Activated T-helper 1 cell treated with anti-CD3 and anti-CD28 coated beads, Interleukin-12 subunit alpha, Interleukin-12 subunit beta, Interleukin-2, Interleukin-4 antibody, amounts not matched to agents 30 ng/mL and 10 ng/mL and 1 ng/mL, durations not matched to agents 14 hours and 24 hours and 36 hours (primary cell): ENCODE measurements around the gene GJA4. TPM values are rescaled to one million over a fixed set of nuclear protein-coding genes. Genes with fewer than 3 reads are reported as not detected.

Source experiments
- DNase-seq: peaks from one replicate; pipeline ENCODE4 v3.0.0; 2021; ENCODE audit warnings: low spot score
- H3K27ac Mint-ChIP-seq: one replicate; pipeline ENCODE4 v1.8.0; 2021; ENCODE audit warnings: mild to moderate bottlenecking, mixed read lengths
- H3K27me3 Mint-ChIP-seq: one replicate; pipeline ENCODE4 v1.8.0; 2022; ENCODE audit warnings: mild to moderate bottlenecking, moderate library complexity, mixed read lengths; ENCODE audit not compliant: insufficient read depth
- H3K36me3 Mint-ChIP-seq: one replicate; pipeline ENCODE4 v1.8.0; 2021; ENCODE audit warnings: low read depth, mixed read lengths
- H3K4me1 Mint-ChIP-seq: one replicate; pipeline ENCODE4 v1.8.0; 2021; ENCODE audit warnings: low read depth, mixed read lengths
- H3K4me3 Mint-ChIP-seq: one replicate; pipeline ENCODE4 v1.8.0; 2021; ENCODE audit warnings: mild to moderate bottlenecking, moderate library complexity, mixed read lengths
- H3K9me3 Mint-ChIP-seq: one replicate; pipeline ENCODE4 v1.8.0; 2021; ENCODE audit warnings: mixed read lengths
- intact Hi-C: fragments of 100-400 bp; cut with micrococcal nuclease; formaldehyde crosslinking; loops from one replicate; pipeline ENCODE4 v1.15.1; 2024
- total RNA-seq: library from RNA; stranded (reverse); gene quantifications from 2 replicates; pipeline ENCODE4 v1.2.3, GENCODE V29; 2022

The GJA4 gene
- total RNA-seq, 1 donor from 2014 or later = not detected

DNA sequence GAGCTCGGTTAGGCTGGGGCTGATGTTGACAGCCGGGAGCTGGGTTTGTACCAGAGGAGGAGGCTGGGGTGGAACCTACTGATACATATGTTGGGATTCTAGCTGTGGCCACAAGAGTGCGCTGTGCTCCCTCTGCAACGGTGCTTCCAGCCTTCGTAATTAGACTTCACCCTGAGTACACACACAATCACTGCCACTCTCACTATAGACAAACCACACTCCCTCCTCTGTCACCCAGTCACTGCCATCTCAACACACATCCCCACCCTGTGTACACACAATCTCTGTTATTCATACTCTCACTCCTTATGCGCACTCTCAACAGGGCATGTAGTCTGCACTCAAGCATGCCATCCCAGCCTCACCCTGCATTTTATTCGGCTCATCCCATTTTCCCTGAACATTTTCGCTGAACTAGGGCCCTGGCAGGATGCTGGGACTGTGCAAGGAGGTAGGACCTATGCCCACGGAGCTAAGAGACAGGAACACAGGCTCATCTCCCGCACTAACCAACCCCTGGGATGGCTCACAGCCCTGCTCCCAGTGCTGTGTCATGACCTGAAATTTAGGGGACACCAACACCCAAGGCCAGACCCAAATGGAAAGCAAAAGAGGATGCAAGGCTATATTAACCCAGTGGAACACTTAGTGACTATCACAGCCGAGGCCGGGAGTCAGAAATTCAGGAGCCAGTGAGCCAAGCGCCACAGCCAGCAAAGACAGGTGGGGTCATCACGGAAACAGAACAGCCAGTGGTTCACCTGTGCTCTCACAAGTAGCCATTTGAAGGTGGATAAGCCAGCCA, 6.1 kb upstream of the GJA4 start:
- DNase-seq = peak; percentile 47
- H3K4me1 Mint-ChIP-seq = peaks cover 25% of the 10 kb centered on the region
- no peaks in the 10 kb centered on the region for H3K9me3 Mint-ChIP-seq
- no peak overlapping the region for H3K4me3 Mint-ChIP-seq
- no peak overlapping the region for H3K27ac Mint-ChIP-seq
- intact Hi-C loops = loop anchor here (1.0 to 5.0 kb wide), 4 partner anchors 66 to 406 kb away; partner anchors contain the start of genes SFPQ and TMEM35B
- H3K36me3 Mint-ChIP-seq = no peaks in the 10 kb centered on the region
- H3K27me3 Mint-ChIP-seq = peaks cover 29% of the 10 kb centered on the region

DNA sequence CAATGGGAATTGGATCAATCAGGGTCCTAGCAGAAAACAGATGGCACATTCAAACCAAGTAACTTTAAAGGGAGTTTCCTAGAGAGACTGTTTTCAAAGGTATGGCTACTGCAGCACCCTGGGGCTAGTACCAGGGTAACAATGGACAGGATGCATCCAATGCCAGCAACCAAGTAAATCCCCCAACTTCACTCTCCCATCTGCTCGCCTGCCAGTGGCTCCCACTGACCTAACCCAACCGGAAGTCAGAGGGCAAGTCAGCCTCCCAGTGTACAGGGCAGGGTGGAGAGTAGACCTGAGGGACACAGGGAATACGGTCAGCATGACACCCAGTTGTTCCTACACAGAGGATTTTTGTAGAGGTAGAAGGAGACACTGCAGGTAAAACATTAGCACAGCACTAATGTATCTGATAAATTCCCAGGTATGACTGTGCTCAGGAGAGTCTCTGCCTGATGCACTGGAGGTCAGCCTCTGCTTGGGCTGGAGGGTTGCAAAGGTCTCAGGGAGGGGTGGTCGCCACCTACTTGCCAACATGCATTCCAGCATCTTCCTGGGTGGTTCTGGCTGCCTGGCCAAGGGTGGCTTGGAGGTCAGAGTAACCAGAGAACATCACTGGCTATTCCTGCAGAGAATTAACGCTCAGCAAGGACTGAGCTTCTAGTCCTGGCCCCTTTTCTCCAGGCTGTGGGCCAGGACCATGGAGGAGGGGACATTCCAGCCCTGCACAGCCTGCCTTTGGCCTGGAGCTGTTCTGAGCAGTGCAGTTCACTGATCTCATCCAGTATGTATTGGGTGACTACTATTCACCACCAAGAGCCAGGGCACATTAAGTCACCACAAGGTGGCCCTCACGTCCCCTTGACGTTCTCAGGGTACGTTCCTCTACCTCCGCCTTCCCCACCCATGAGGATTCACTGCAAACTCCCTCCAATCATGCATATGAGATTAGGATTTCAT, 5.1 kb upstream of the GJA4 start:
- Mint-ChIP-seq H3K27me3 (peaks cover 20% of the 10 kb centered on the region), H3K4me1 (peaks cover 34% of the 10 kb centered on the region), H3K9me3 (no peaks in the 10 kb centered on the region), H3K4me3 (no peak overlapping the region), H3K36me3 (no peaks in the 10 kb centered on the region), H3K27ac (no peak overlapping the region)
- DNase-seq = no peak
- intact Hi-C loops = loop anchor here (5.0 kb wide), 1 partner anchor 405 kb away; the partner anchor contains the start of gene SFPQ

DNA sequence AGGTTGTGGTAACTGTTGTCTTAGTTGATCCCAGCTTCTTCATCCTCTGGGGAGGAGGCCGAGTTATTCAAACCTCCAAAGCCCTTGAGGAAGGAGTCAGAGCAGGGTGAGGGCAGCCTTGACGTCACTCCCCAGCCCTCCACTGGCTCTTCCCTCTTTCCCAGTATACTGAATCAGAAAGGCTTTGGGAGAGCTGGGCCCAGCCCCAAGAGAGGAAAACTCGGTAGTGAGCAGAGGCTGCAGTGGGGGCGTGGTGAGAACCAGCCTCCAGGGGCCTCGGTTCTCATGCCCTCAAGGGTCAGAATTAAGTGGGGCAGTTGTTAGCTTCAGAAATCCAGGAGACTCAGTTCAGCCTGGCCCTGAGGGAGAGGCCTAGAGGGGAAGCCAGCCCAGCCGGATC, 1.8 kb upstream of the GJA4 start:
- no peak overlapping the region for H3K27ac Mint-ChIP-seq
- H3K9me3 Mint-ChIP-seq = no peaks in the 10 kb centered on the region
- H3K27me3 Mint-ChIP-seq = peaks cover 8% of the 10 kb centered on the region
- H3K36me3 Mint-ChIP-seq = no peaks in the 10 kb centered on the region
- intact Hi-C loops = no loop called here
- H3K4me1 Mint-ChIP-seq = peaks cover 34% of the 10 kb centered on the region
- no peak for DNase-seq
- no peak overlapping the region for H3K4me3 Mint-ChIP-seq

DNA sequence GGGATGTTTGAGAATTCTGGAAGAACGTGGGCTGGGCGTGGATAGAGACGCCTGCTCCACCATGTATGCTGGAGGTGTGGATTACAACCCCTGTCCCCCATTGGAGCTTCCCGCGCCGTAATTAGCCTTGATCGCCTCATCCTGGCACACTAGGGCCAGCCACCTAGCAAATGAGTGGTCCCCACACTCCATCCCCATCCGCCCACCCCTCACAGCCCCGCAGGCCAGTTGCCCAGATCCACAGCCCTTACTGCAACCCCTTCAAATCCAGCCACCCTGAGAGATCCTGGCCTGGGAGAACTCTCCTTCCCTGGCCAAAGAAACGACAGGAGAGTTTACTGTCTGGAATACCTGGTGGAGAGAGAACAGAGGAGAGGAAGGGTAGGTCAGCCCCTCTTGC, 375 bp upstream of the GJA4 start:
- Mint-ChIP-seq H3K27me3 (peaks cover 8% of the 10 kb centered on the region), H3K4me3 (peak overlapping the region; percentile 34), H3K9me3 (no peaks in the 10 kb centered on the region)

DNA sequence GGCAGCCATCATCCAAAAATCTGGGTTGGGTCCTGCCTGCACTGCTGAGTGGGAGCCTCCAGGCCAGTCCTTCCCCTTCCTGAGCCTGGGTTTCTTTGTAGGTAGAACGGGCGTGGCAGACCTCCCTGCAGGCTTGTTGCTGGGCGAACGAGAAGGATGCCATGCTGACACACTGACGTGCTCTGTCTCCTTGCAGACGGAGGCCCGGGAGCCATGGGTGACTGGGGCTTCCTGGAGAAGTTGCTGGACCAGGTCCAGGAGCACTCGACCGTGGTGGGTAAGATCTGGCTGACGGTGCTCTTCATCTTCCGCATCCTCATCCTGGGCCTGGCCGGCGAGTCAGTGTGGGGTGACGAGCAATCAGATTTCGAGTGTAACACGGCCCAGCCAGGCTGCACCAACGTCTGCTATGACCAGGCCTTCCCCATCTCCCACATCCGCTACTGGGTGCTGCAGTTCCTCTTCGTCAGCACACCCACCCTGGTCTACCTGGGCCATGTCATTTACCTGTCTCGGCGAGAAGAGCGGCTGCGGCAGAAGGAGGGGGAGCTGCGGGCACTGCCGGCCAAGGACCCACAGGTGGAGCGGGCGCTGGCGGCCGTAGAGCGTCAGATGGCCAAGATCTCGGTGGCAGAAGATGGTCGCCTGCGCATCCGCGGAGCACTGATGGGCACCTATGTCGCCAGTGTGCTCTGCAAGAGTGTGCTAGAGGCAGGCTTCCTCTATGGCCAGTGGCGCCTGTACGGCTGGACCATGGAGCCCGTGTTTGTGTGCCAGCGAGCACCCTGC, 1.4 kb downstream of the GJA4 start:
- no peak overlapping the region for H3K27ac Mint-ChIP-seq
- H3K4me3 Mint-ChIP-seq = no peak overlapping the region
- DNase-seq = no peak
- H3K36me3 Mint-ChIP-seq = no peaks in the 10 kb centered on the region
- H3K9me3 Mint-ChIP-seq = no peaks in the 10 kb centered on the region
- H3K27me3 Mint-ChIP-seq = peaks cover 8% of the 10 kb centered on the region
- peaks cover 27% of the 10 kb centered on the region for H3K4me1 Mint-ChIP-seq
- intact Hi-C loops = no loop called here

More for the DNA sequence above, 375 bp upstream of the GJA4 start:
- no peak for DNase-seq
- Mint-ChIP-seq H3K27ac (no peak overlapping the region), H3K36me3 (no peaks in the 10 kb centered on the region), H3K4me1 (peaks cover 28% of the 10 kb centered on the region)
- intact Hi-C loops = no loop called here

DNA sequence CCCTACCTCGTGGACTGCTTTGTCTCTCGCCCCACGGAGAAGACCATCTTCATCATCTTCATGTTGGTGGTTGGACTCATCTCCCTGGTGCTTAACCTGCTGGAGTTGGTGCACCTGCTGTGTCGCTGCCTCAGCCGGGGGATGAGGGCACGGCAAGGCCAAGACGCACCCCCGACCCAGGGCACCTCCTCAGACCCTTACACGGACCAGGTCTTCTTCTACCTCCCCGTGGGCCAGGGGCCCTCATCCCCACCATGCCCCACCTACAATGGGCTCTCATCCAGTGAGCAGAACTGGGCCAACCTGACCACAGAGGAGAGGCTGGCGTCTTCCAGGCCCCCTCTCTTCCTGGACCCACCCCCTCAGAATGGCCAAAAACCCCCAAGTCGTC, 2.0 kb downstream of the GJA4 start:
- no peaks in the 10 kb centered on the region for H3K36me3 Mint-ChIP-seq
- H3K27ac Mint-ChIP-seq = no peak overlapping the region
- no peak for DNase-seq
- intact Hi-C loops = no loop called here
- no peak overlapping the region for H3K4me3 Mint-ChIP-seq
- peaks cover 8% of the 10 kb centered on the region for H3K27me3 Mint-ChIP-seq
- no peaks in the 10 kb centered on the region for H3K9me3 Mint-ChIP-seq
- peaks cover 22% of the 10 kb centered on the region for H3K4me1 Mint-ChIP-seq

DNA sequence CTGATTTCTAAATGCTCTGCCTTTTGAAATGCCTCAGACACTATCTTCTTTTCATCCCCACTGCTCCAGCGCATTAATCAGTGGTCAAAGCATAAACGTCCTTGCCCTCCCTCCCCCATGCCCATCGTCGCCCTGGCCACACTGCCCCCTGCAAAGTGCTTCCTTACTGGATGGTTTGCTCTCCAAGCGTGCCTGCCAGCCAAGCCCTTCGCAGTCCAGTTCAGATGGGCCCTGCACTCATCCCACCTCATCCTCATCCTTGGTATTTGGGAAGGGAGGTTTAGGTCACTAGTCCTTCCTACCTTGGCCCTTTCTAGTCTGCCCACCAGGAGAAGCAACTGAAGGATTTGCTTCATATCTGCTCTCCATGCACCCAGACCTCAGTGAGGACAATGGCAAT, 3.1 kb downstream of the GJA4 start:
- H3K27ac Mint-ChIP-seq = no peak overlapping the region
- H3K27me3 Mint-ChIP-seq = peaks cover 8% of the 10 kb centered on the region
- intact Hi-C loops = no loop called here
- H3K9me3 Mint-ChIP-seq = no peaks in the 10 kb centered on the region
- H3K4me3 Mint-ChIP-seq = no peak overlapping the region
- H3K36me3 Mint-ChIP-seq = no peaks in the 10 kb centered on the region
- no peak for DNase-seq
- peaks cover 22% of the 10 kb centered on the region for H3K4me1 Mint-ChIP-seq

DNA sequence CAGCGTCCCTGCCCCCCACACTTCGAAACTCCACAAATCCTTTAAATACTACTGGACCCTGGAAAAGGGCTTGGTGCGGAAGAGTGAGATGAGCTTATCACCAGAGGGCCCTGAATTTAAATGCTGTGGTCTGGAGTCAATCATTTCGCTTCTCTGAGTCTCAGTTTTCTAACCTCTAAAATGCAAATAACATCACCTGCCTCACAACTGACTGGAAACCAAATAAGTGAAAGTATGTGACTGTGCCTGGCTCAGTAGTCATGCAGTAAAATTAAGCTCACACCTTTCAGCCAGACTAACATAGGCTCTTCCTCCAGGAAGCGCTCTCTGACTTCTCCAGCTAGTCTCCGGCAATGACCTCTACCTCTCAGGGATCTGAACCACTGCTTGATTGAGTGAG, 4.2 kb downstream of the GJA4 start:
- peaks cover 19% of the 10 kb centered on the region for H3K4me1 Mint-ChIP-seq
- no peak overlapping the region for H3K4me3 Mint-ChIP-seq
- H3K9me3 Mint-ChIP-seq = no peaks in the 10 kb centered on the region
- H3K36me3 Mint-ChIP-seq = no peaks in the 10 kb centered on the region
- intact Hi-C loops = no loop called here
- peaks cover 5% of the 10 kb centered on the region for H3K27me3 Mint-ChIP-seq
- H3K27ac Mint-ChIP-seq = no peak overlapping the region
- DNase-seq = no peak

DNA sequence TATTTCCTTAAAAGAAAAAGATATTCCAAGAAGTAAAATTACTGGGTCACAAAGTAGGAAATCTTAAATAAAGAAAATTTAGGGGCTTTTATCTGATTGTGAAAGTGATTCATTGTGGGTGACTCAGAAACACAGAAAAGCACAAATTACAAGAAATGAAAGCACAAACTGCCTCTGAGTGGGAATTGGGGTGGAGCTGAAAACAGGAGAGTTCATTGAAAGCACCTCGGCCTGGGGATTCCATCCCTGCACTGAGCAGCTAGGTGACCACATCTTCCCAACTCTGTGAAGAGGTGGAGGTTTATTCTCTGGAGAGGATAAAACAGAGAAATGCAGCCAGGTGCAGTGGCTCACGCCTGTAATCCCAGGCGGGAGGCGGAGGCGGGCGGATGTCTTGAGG, 7.4 kb downstream of the GJA4 start:
- intact Hi-C loops = no loop called here
- no peak overlapping the region for H3K27ac Mint-ChIP-seq
- no peaks in the 10 kb centered on the region for H3K36me3 Mint-ChIP-seq
- peaks cover 2% of the 10 kb centered on the region for H3K27me3 Mint-ChIP-seq
- DNase-seq = no peak
- H3K4me3 Mint-ChIP-seq = no peak overlapping the region
- peaks cover 3% of the 10 kb centered on the region for H3K9me3 Mint-ChIP-seq
- peaks cover 12% of the 10 kb centered on the region for H3K4me1 Mint-ChIP-seq

DNA sequence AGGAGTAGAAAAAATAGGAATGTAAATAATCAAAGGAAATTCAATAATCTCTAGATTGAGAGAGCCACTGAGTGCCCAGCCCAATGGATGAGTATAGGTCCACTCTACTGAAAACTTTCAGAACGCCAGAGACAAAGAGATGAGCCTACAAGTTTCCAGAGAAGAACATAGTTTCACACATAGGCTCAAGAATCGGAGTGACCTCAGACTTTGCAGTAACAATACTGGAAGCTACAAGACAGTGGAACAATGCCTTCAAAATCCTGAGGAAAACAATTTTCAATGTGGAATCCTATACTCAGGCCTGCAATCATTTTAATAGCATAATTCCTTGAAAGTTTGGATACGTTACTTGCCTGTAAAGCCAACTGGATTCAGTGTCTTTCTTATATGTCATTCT, 11.0 kb downstream of the GJA4 start:
- Mint-ChIP-seq H3K27ac (no peak overlapping the region), H3K4me1 (peaks cover 12% of the 10 kb centered on the region), H3K27me3 (no peaks in the 10 kb centered on the region), H3K9me3 (peaks cover 3% of the 10 kb centered on the region), H3K4me3 (no peak overlapping the region), H3K36me3 (no peaks in the 10 kb centered on the region)
- no peak for DNase-seq
- intact Hi-C loops = no loop called here

DNA sequence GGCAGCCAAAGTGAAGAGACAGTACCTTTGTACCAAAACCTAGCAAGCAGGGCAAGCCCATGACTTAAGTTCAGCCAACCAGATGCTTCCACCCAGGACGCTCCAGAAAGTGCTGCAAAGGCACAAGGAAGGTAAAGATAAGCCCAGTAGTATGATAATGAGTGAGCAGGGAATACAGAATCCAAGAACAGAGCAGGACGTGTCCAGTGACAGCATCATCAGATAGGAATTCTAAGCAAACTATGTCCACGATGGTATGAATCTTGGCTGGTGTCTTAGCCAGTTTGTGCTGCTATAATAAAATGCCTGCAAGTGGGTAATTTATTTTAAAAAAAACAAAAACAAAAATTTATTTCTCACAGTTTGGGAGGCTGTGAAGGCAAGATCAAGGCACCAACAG, 13.6 kb downstream of the GJA4 start:
- intact Hi-C loops = no loop called here
- H3K9me3 Mint-ChIP-seq = peaks cover 14% of the 10 kb centered on the region
- H3K27me3 Mint-ChIP-seq = no peaks in the 10 kb centered on the region
- no peaks in the 10 kb centered on the region for H3K4me1 Mint-ChIP-seq
- no peak overlapping the region for H3K4me3 Mint-ChIP-seq
- H3K36me3 Mint-ChIP-seq = no peaks in the 10 kb centered on the region
- H3K27ac Mint-ChIP-seq = no peak overlapping the region
- no peak for DNase-seq

DNA sequence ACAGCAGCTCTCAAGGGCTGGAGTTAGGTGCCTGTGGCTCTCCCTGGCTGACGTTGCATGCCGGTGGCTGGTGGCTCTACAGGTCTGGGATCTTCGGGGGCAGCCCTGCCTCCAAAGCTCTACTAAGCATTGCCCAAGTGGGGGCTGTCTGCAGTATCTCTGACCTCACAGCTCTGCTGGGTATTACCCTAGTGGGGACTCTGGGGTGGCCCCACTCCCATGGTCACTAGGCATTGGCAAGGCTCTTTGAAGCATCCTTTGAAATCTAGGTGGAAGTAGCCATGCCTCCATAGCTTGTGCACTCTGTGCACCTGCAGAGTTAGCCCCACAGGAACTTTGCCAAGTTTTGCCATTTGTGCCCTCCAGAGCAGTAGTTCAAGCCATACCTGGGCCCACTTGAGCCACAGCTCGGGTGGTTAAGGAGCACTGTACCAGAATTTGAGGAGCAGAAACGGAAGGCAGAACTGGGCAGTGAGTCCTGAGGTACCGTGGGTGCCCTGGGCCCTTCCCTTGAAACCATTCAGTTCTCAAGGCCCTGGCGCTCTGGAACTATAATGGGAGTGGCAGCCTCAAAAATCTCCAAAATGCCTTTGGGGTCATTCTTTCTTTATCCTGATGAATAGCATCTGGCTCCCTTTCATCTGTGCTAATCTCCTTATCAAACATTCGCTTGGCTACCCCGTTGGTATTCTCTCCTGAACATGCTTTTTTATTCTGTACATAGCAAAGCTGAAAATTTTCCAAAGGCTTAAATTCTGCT, 15.4 kb downstream of the GJA4 start:
- Mint-ChIP-seq H3K27me3 (no peaks in the 10 kb centered on the region), H3K9me3 (peaks cover 14% of the 10 kb centered on the region), H3K27ac (no peak overlapping the region), H3K4me1 (no peaks in the 10 kb centered on the region), H3K4me3 (no peak overlapping the region), H3K36me3 (no peaks in the 10 kb centered on the region)
- DNase-seq = no peak
- intact Hi-C loops = no loop called here
